HepG2 (cell line): ENCODE data around the gene PLCB1. TPM values are rescaled to one million over a fixed set of nuclear protein-coding genes. Genes with fewer than 3 reads are reported as not detected.

Source experiments
- FOXK1 ChIP-seq: sonication (generic); formaldehyde crosslinking; IDR thresholded peaks from 2 replicates; pipeline ENCODE4 v1.4.0; 2020; ENCODE audit warnings: low read depth, missing genetic modification reagents, borderline replicate concordance
- MED13 ChIP-seq: sonication (generic); formaldehyde crosslinking; IDR thresholded peaks from 2 replicates; pipeline ENCODE4 v1.5.0; 2020; ENCODE audit warnings: missing genetic modification reagents
- YEATS4 ChIP-seq: sonication (generic); formaldehyde crosslinking; IDR thresholded peaks from 2 replicates; pipeline ENCODE4 v1.4.0; 2020; ENCODE audit warnings: missing genetic modification reagents, borderline replicate concordance
- ZBTB38 ChIP-seq: sonication (generic); formaldehyde crosslinking; IDR thresholded peaks from 2 replicates; pipeline ENCODE4 v1.5.1; 2020; ENCODE audit warnings: mild to moderate bottlenecking, missing genetic modification reagents
- ZMAT3 ChIP-seq: sonication (generic); formaldehyde crosslinking; conservative IDR thresholded peaks from 2 replicates; pipeline ENCODE4 v1.7.0; 2021; ENCODE audit warnings: missing genetic modification reagents
- polyA plus RNA-seq, 8 experiments: library from polyadenylated mRNA; depleted of rRNA in 3 of 8; stranded (reverse) in 7 of 8; unstranded in 1 of 8; fragments of >200 nt; fragmentation: Illumina TruSeq in 4 of 8; extraction: Trizol in 4 of 8; gene quantifications; 2 replicates each; pipeline versions ENCODE4 v1.2.1 to v1.2.3, GENCODE V29; 2011 to 2016; ENCODE audit warnings: low read depth in 4 of 8, missing spikeins in 1 of 8, mixed read lengths in 1 of 8; ENCODE audit not compliant: insufficient read depth in 1 of 8
- total RNA-seq, 5 experiments: library from RNA; depleted of rRNA; stranded (reverse); fragments of >200 nt; fragmentation: Illumina TruSeq; extraction: Trizol; gene quantifications; 2 replicates each; pipeline ENCODE4 v1.2.3, GENCODE V29; 2016; ENCODE audit warnings: low read depth in 1 of 5
- TF ChIP-seq, protein P1 (sequence below): IDR thresholded peaks from 2 replicates; pipeline ENCODE4 v1.6.1; 2016; ENCODE audit warnings: low read depth, missing genetic modification reagents, missing compliant biosample characterization
- TF ChIP-seq, protein P2 (sequence below): sonication (generic); formaldehyde crosslinking; IDR thresholded peaks from 2 replicates; pipeline ENCODE4 v1.4.0; 2020; ENCODE audit warnings: missing genetic modification reagents

The PLCB1 gene
- total and polyA plus RNA-seq, 2 of the 13 experiments (the other 11 are each of a cell fraction or from before 2014, with no cell fraction given), result 42.4 to 55.9 TPM

DNA sequence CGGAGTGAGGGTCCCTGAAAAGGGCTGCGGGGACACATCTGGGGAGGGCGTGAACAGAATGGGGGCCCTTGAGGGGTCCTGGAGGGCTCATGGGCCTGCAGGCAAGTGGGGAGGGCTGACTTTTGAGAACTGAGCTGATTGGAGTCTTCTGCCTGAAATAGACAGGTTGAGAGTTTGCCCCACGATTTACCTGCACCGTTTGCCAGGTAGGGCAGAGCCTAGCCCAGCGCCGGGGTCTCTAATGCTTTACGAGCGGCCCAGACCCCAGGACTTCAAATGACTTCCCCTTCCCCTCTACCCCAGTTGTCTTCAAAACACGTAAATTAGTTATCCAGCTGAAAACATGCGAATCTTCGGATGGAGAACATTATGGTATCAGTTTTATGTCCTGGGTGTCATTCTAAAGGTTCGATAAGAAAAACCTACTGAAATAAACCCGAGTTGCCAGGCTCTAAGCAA, 1.3 kb downstream of the PLCB1 start (continued):
- no peak for TF ChIP-seq MED13 (CRISPR knock-in tag)
- peak; percentile 77; the same call in 1 of the 2 replicates for TF ChIP-seq ZBTB38 (CRISPR knock-in tag)
- TF ChIP-seq, protein P1, sequence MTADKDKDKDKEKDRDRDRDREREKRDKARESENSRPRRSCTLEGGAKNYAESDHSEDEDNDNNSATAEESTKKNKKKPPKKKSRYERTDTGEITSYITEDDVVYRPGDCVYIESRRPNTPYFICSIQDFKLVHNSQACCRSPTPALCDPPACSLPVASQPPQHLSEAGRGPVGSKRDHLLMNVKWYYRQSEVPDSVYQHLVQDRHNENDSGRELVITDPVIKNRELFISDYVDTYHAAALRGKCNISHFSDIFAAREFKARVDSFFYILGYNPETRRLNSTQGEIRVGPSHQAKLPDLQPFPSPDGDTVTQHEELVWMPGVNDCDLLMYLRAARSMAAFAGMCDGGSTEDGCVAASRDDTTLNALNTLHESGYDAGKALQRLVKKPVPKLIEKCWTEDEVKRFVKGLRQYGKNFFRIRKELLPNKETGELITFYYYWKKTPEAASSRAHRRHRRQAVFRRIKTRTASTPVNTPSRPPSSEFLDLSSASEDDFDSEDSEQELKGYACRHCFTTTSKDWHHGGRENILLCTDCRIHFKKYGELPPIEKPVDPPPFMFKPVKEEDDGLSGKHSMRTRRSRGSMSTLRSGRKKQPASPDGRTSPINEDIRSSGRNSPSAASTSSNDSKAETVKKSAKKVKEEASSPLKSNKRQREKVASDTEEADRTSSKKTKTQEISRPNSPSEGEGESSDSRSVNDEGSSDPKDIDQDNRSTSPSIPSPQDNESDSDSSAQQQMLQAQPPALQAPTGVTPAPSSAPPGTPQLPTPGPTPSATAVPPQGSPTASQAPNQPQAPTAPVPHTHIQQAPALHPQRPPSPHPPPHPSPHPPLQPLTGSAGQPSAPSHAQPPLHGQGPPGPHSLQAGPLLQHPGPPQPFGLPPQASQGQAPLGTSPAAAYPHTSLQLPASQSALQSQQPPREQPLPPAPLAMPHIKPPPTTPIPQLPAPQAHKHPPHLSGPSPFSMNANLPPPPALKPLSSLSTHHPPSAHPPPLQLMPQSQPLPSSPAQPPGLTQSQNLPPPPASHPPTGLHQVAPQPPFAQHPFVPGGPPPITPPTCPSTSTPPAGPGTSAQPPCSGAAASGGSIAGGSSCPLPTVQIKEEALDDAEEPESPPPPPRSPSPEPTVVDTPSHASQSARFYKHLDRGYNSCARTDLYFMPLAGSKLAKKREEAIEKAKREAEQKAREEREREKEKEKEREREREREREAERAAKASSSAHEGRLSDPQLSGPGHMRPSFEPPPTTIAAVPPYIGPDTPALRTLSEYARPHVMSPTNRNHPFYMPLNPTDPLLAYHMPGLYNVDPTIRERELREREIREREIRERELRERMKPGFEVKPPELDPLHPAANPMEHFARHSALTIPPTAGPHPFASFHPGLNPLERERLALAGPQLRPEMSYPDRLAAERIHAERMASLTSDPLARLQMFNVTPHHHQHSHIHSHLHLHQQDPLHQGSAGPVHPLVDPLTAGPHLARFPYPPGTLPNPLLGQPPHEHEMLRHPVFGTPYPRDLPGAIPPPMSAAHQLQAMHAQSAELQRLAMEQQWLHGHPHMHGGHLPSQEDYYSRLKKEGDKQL (CRISPR knock-in tag), result no peak
- TF ChIP-seq, protein P2, sequence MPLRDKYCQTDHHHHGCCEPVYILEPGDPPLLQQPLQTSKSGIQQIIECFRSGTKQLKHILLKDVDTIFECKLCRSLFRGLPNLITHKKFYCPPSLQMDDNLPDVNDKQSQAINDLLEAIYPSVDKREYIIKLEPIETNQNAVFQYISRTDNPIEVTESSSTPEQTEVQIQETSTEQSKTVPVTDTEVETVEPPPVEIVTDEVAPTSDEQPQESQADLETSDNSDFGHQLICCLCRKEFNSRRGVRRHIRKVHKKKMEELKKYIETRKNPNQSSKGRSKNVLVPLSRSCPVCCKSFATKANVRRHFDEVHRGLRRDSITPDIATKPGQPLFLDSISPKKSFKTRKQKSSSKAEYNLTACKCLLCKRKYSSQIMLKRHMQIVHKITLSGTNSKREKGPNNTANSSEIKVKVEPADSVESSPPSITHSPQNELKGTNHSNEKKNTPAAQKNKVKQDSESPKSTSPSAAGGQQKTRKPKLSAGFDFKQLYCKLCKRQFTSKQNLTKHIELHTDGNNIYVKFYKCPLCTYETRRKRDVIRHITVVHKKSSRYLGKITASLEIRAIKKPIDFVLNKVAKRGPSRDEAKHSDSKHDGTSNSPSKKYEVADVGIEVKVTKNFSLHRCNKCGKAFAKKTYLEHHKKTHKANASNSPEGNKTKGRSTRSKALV (CRISPR knock-in tag), result no peak
- TF ChIP-seq YEATS4 (CRISPR knock-in tag), result no peak
- TF ChIP-seq ZMAT3 (CRISPR knock-in tag), result 0 out of 2 replicates have a peak, but pooled peaks have one; percentile 39
- no peak for TF ChIP-seq FOXK1 (CRISPR knock-in tag)
